GM18499 (cell line): Measurements from ENCODE around the gene GAS2L2.
"Not testable (repeated sequence)": the region's sequence is repeated elsewhere in the genome, so short reads cannot be mapped to it uniquely, and the experiment has no call there.

ENCODE experiments used
- ATAC-seq: cut with Tn5 transposase; IDR thresholded peaks from one replicate; pipeline ENCODE4 v1.9.1; 2021; ENCODE audit warnings: moderate number of reproducible peaks; ENCODE audit not compliant: insufficient read depth, unreplicated experiment

Gene GAS2L2

GRCh38 chr17:35773679-35774425, 20.8 kb upstream of the GAS2L2 start:
- ATAC-seq, result no peak

DNA sequence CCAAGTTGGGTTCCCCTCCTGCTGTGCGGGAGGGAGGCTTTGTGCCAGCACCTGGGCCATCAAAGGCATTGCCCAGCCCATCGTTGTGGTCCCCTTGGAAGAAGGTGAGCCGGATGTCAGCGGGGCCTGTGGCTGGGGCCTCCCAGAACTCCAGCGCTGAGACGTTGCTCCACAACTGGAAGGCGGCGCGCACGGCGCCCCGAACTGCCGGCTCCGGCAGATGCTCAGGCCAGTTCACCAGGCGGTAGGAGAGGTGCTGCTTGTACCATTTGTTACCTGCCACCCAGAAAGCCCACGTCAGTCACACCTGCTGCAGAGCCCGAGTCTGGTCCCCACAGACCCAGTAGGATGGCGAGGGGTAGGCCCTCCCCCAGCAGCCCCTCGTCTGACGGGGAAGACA, 20.1 kb upstream of the GAS2L2 start:
- ATAC-seq, result no peak

DNA sequence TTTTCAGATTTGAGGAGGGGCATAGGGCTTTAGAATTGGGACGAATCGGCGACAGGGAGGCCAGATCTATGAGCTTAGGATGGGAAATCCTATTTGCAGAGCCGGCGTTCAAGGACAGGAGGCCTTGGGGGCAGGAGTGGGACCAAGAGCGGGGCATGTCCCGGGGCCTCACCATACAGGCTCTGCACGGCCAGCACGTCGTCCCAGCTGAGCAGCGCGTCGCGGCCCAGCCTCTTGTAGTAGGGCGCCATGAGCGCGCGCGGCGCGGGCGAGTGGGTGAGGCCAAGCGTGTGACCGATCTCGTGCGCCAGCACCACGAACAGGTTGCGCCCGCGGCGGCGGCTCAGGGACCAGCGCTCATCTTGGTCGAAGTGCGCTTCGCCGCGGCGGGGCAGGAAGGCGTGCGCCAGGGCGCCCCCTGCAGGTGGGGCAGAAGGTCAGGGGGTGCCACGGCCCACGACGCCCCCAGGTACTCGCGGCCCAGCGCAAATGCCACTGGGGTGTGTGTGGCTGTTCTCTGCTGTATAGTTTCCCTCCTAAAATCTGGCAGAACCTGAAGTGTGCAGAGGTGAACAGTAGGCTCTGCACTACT, 17.0 kb upstream of the GAS2L2 start:
- no peak for ATAC-seq

DNA sequence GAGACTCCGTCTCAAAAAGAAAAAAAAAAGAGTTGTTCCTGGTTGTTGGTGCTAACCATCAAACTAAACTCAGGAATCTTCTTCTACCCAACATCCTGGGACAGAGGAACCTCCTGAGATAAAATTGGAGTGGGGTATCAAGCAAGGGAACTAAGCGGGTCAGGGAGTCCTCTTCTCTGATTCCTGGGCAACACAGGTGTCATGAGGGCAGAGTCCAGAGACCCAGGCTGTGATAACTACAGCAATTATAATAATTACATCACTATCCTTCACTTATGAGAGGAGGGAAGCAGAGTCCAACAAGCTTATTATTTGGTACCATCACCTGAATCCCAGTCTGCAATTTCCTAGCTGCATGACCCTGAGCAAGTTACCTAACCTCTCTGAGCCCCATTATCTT, 15.8 kb upstream of the GAS2L2 start:
- ATAC-seq, result no peak

GRCh38 chr17:35766903-35767510, 14.0 kb upstream of the GAS2L2 start:
- no peak for ATAC-seq

GRCh38 chr17:35766489-35766877, 13.4 kb upstream of the GAS2L2 start:
- ATAC-seq, result no peak

GRCh38 chr17:35765756-35766488, 12.9 kb upstream of the GAS2L2 start:
- ATAC-seq, result no peak

GRCh38 chr17:35765086-35765710, 12.2 kb upstream of the GAS2L2 start:
- no peak for ATAC-seq

- no peak for ATAC-seq
Observed at GRCh38 chr17:35764123-35764991, 11.3 kb upstream of the GAS2L2 start.

DNA sequence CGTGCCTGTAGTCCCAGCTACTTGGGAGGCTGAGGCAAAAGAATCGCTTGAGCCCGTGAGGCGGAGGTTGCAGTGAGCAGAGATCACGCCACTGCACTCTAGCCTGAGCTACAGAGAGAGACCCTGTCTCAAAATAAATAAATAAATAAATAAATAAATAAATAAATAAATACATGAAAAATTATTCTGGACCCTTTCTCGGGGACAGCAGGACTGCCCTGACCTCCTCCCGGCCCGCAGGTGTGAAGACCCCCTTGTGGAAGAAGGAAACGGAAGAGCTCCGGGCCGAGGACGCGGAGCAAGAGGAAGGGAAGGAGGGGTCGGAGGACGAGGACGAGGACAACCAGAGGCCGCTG, 10.7 kb upstream of the GAS2L2 start:
- ATAC-seq, result no peak

DNA sequence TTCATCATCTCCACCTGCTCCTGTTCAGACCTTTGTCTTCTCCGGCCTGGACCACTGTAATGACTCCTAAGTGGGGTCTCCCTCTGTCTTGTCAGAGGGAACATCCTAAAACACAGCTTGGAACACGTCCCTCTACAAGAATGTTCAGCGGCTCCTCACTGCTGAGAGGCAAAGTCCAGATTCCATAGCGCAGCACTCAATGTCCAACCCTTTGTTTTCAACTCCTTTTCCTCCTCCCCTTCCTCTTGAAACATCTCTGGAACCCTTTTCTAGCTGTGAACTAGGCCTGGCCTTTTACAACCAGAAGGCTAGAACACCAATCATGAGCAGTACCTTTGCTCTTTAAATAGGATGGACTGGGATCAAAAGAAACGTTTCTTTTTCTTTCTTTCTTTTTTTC, 8.6 kb upstream of the GAS2L2 start:
- ATAC-seq, result no peak

GRCh38 chr17:35760587-35760986, 7.5 kb upstream of the GAS2L2 start, which contains the start of gene C17orf50:
Gene C17orf50 (plus strand): TSS chr17:35760887. CDS start chr17:35760942, 55 bp downstream.
- ATAC-seq, result no peak

DNA sequence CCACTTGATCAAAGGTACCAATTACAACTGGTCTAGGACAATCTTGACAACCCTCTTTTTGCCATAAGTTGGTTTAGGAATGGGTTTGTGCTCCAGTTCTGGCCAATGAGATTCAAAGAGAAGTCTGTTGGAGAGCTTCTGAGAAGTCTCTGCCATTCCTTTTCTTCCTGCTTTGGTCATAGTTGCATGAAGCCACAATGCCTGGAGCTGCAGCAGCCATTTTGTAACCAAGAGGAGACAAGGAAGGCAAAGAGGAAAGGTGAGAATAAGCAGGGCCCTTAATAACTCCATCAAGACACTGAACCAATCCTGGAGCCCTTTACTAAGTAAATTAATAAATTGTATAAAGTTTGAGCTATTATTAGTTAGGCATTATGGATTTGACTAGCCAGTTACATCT, 4.2 kb upstream of the GAS2L2 start:
- no peak for ATAC-seq

- ATAC-seq, result no peak
Observed at GRCh38 chr17:35752471-35752870, 568 bp downstream of the GAS2L2 start.

- ATAC-seq, result not testable (repeated sequence)
Observed at GRCh38 chr17:35751541-35751940, 1.5 kb downstream of the GAS2L2 start.

GRCh38 chr17:35750526-35751395, 2.3 kb downstream of the GAS2L2 start:
- no peak for ATAC-seq

DNA sequence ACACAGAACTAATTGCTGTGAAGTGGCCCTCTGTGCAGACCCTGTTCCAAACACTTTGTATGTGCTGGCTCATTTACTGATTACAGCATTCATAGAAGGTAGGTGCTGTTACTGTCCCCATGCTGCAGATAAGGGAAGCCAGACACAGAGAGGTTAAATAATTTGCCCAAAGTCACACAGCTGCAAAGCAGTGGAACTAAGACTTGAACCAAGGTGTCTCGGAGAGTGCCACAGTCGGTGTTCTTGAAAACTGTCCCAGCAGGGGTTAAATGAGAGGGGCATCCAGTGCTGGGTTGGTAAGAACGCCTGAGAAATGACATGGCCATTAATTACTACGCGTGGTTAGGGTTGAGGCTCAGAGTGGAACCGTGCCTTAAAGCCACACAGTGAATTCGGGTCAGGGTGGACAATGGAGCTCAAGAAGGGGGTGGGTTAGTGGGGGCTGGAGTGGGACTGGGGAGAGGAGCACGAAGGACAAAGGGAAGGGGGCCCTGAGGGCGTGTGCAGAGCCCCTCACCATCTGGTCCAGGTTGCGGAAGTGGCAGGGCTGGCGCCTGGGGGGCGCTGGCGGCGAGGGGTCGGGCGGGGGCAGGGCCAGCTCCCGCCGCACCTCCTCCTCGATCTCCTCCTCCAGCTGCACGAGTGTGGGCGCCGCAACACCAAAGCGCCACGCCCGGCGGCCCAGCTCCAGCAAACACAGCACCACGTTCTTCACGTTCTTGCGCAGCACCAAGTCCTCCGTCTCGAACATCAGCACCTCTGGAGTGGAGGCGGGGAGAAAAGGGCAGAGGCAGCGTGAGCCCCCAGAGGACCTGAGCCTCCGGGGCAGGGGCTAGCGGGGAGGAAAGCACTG, 3.3 kb downstream of the GAS2L2 start:
- ATAC-seq, result no peak

- no peak for ATAC-seq
Observed at GRCh38 chr17:35748979-35749378, 4.1 kb downstream of the GAS2L2 start.
